H4 (cell line): ENCODE measurements around the gene ANO2. TPM values are rescaled to one million over a fixed set of nuclear protein-coding genes. Genes with fewer than 3 reads are reported as not detected.

Source experiments
- DNase-seq: peaks from one replicate; pipeline ENCODE4 v3.0.0-alpha.2; 2015; ENCODE audit warnings: low spot score
- total RNA-seq: library from RNA; depleted of rRNA; stranded (reverse); fragments of >200 nt; shearing (Covaris generic); gene quantifications from 2 replicates; pipeline ENCODE4 v1.2.3, GENCODE V29; 2014

The ANO2 gene
- total RNA-seq, 1 experiment from 2014 or later, result 0.89 TPM

DNA sequence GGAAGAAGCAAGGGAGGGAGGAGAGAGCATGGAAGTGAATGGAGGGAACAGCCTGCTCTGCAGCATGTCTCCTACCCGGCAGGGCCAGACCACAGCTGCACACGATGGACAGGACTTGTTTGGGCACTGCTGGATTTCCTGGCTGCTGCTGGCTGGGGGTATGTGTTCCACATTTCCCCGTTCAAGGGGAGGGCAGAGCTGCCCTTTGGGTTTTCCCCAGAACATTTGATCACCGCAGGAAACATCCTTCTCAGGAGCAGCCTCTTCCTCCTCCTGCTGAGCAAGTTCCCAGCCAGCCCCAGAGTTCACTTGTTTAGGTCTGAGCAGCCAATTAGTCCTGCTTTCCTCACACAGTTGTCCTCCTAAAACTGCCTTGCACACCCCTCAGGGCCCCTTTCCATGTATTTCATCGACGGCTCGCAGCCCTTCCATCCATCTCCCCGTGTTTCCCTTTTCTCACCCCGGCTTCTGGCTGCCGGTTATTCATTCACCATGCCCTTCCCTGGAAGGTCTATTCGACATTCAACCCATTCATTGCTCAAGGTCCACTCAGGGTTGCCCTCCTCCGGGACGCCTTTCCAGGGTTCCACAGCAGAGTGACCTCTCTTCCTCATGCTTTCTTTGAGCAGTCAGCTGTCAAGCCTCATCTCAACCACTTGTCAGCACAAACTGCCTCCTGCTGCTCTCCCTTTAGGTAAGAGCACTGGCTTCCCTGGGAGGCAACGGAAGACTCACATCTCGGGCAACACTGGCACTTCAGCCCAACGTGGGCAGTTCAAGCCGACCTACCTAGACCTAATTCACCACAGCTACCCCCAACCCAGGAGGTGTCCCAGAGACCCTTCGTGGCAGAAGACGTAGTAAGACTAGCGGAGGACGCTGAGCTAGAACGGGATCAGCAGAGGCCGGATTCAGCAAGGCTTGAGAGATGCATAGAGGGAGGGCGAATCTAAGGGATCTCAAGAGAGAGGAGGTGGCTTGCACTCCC, 20.1 kb upstream of the ANO2 start:
- DNase-seq, result no peak

DNA sequence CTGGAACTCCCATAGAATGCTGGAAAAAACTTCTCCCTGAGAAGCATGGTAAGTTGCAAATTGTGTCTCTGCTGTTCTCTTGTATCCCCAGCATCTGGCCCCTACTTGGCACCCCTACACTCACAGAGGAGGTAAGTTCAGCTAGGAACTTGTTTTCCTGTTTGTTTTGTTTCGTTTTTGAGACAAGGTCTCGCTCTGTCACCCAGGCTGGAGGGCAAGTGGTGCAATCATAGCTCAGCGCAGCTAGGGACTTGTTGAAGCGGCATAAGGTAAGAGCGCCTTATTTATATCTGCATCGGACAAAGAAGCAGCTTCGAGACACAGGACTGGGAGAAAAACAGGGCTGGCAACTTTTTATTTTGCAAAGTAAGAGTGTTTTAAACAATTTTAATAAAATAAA, 18.5 kb upstream of the ANO2 start:
- DNase-seq, result no peak

DNA sequence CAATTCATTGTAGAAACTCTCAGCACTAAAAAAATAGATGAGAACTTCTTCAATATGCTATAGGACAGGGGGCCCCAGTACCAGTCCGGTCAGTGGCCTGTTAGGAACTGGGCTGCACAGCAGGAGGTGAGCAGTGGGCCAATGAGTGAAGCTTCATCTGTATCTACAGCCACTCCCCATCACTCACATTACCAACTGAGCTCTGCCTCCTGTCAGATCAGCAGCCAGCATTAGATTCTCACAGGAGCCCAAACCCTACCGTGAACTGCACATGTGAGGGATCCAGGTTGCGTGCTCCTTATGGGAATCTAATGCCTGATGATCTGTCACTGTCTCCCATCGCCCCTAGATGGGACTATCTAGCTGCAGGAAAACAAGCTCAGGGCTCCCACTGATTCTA, 15.7 kb upstream of the ANO2 start:
- no peak for DNase-seq

DNA sequence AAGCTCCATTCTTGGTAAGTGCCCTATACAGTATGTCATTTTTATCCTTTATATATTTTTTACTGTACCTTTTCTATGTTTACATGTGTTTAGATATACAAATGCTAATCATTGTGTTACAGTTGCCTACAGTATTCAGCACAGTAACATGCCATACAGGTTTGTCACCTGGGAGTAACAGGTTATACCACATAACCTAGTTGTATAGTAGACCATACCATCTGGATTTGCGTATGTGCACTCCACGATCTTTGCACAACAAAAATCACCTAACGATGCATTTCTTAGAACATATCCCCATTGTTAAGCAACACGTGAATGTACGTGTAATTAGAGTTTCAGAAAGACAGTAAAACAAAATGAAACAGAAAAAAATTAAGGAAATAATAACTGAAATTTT, 11.9 kb upstream of the ANO2 start:
- no peak for DNase-seq

DNA sequence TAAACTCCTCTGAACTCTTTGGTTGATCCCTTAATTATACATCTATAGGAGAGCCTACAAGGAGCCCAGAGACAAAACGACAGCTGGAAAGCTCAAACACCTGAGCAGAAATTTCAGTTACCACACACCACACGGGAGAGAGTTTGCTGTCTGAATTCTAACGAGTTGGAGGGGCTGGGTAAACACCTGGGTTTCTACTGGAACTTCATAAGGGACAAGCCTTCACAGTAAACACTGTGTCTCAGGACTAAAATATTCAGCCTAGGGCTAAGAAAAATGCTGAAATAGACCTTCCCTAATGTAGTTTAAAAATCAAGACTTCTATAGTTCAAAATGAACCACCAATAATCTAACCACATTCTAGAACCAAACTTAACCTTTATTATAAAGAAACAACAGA, 9.6 kb upstream of the ANO2 start:
- no peak for DNase-seq

DNA sequence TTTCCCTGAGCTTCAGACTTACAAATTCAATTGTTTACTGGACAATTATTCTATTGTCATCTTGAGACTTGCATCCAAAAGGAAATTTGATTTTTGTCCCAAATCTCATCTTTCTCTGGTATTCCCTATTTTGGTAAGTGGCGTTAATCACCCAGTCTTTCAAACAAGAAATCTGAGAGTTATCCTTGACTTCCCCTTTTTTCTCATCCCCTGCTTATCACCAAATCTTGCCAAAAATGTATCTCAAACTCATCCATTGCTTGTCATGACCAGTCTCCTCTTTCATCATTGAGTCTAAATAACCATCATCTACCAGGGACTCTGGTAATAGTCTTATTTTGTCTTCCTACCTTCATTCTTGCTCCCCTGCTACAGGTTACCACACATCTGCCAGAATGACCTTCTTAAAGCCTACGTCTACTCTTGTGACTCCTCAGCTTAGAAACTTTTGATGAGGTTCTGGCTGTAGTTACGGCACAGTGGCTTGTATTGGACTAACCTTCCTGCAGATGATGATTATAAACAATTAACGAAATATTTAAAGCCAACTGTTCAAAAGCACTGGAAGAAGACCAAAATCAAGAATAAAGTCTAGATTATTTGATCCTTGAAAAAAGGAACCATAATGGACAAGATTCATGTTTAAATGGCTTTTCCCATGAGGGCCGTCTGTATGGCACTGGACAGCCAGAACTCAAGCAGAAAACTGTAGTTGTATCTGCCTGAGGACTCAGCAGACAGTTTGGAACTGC, 9.0 kb upstream of the ANO2 start:
- DNase-seq, result no peak

DNA sequence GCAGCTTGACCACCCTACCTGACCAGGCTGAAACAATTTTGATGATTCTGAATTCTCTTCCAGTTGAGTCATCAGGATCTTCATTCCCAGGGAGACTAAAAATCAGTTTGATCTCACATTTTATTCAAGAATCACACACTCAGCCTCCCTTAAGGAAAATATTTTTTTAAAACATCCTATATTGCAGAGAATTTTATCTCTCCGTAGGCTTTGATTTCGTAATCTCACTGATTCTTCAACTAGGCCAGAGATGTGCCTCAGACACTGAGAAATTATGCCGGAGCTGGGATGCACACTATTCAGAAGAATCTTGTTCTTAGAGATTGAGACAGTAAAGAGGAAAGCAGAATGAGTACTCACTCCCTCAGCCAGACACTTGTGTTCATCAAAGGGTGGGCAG, 7.0 kb upstream of the ANO2 start:
- DNase-seq, result no peak

DNA sequence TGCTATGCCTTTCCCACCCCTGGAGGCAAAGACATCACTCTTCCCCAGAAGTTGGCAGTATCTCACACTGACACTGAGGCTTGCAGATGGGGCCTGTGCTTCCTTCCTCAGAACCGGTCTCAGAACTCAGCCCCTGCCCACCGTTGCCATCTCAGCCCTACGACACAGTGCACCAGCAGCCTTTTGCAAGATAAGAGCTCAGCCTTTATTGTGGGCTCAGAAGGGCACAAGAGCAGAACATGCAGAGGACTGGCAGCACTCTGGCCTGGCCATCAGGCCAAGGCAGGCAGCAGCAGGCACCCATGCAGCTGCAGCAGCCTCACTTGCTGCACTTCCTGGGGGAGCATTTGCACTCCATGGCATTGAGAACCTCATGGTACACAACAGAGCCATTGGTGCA, 3.6 kb upstream of the ANO2 start:
- no peak for DNase-seq

DNA sequence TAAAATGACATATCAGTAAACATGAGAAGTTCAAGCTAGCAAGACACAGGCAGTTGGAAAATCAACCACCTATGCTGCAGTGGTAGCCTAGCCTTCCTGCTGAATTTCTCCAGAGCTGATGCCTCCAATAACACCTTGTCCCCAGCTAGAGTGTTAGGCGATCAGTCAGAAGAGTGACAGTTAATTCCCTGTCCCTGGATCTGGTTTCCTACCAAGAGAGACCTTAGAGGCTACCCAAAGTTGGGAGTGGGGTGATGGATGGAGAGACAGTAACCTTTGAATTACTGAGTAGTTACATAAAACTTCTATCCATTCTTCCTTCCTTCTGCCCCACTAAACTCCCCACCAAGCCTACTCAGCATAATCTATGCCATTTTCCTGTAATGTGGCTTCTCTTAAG, 1.9 kb upstream of the ANO2 start:
- no peak for DNase-seq

DNA sequence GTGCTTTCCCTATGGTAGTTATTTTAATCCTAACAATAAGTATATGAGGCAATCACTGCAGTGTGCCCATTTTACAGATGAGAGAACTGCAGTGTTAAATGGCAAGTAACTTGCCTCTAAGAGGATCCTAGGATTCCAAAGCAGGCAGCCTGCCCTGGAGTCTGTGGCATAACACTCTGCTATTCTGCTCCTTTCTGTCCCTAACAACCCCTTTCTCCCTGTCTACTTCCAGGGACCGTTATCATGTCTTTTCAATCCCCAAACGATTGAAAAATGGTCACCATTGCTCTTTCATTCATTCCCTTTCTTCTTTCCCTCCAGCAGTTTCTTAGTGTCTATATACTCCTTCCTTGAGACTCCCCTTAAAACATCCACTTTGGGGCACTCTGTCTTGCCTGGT, 1.3 kb upstream of the ANO2 start:
- DNase-seq, result no peak

DNA sequence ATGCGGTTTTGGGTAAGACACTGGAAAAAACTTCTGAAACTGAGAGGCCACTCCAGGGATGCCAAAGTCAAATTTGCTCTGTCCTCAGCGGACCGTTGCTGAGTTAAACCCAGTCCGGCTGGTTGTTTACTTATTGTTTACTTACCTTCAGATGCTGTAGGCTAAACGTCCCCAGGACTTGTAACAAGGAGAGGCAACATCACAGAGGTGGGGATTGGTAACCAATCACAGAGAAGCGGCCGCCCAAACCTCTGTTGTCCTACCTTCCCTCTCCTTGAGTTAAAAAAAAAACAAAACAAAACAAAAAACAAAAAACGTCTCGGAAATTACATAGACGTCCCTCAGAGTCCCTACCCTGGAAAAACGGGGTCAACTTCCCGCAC, 380 bp downstream of the ANO2 start:
- no peak for DNase-seq

DNA sequence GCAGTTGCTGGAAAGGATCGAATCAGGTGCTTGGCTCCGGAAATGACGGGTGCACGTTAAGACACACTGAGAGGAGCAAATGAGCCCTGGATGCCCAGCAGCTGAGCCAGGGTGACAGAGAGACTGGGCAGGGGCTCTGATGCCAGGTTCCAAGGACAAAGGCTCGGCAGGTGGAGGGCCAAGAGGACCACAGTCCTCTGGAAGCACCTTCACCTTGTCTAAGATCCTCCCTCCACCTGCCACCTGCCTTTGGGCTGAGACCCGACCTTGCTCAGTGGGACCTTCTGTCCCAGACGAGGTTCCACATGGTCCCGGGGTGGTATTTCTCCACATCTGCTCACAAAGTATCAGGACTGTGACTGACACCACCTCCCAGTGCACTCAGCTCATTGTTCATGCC, 1.0 kb downstream of the ANO2 start:
- no peak for DNase-seq

DNA sequence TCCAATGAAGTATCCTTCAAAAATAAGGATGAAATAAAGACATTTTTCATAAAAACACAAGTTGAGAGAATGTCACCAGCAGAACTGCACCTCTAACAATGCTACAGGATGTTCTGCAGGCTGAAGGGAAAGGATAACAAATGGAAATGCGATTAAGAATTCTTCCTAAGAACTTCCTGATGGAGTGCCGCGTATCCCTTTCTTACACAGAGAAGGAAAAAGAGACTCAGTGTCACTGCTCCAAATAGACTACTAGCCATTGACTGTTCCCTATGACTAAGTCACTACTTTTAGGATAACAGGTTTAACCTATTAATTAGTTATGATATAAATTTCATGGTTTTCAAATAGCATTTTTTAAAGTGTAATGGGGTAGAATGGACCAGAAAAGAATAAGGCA, 3.2 kb downstream of the ANO2 start:
- no peak for DNase-seq

DNA sequence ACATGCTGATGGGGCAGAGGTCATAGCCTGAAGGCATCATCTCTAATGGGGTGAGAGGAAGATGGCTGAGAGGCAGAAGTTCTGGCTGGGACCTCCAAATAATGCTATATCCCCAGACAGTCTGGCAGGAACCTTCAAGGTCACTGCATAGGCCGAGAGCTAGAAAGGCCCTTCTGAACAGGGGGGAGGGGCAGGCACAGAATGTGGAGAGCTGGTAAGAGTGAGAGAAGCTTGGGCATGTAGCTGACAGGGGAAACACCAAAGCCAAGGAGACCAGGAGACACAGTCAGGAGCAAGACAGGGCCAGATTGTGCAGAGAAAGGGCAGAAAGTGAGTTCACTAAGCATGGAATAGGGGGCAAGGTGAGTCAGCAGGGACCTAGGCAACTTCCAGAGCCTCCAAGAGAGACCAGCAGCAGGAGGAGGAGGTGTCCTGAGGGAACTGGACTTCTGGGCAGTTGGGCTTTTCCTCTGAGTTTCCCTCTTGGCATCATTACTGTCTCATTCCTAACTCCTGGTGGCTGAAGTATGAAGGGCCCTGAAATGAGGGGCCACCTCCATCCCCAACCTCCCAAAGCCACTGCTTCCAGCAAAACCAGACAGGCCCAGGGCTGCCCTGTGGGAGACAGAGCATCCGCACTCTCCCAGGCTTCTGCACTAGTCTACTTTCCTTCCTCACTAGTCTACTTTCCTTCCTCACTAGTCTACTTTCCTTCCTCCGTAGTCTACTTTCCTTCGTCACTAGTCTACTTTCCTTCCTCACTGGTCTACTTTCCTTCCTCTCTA, 17.1 kb downstream of the ANO2 start:
- DNase-seq, result no peak

DNA sequence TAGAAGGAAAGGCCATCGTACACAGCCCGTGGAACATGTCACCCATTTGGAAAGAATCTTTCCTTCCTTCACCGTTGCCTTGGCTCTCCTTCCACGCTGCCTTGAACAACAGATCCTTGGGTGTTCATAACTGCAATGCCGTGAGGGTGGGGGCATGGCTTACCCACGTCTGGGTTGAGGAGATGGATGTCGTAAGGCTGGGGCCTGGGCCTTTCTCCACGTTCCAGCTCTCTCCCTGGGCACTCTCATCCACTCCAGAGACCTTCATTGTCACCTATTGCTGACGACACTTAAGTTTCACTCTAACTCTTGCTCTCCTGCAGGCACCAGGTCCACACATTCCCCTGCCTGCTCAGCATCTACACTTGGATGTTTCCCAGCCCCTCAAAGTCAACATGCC, 19.4 kb downstream of the ANO2 start:
- DNase-seq, result no peak

DNA sequence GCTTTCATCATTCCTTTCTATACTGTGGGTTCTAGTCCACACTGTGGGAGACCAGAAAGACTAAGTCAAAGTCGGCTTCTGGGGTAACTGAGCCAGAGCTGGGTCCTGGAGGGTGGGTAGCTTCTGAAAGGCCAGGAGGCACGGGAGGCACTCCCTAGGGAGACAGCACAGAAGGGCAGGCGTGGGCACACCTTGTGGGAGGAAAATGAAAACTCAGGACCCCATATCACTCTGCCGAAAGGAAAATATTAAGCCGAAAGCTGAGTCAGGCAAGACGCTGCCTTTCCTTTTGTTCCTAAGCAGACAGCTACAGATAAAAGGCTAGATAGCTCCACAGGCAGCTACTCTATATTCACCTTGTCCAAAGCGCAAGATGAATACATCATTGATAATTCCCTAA, 20.7 kb downstream of the ANO2 start:
- DNase-seq, result no peak

DNA sequence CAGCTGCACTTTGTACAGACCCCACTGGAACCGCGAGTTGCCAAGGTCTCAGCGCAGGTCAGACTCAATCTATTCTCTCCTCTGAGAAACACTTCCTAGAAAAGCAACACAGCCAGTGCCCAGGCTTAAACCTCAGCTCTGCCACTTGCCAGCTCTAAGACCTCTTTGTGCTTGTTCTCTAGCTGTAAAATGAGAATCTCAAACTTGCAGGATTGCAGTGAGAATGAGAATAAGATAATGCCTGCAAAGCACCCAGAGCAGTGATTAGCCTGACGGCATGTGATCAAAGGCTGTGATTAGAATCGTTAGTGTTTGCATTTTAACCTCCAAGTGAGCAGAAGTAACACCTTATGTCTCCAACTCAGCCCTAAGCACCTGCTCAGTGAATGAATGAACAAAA, 21.3 kb downstream of the ANO2 start:
- DNase-seq, result no peak

DNA sequence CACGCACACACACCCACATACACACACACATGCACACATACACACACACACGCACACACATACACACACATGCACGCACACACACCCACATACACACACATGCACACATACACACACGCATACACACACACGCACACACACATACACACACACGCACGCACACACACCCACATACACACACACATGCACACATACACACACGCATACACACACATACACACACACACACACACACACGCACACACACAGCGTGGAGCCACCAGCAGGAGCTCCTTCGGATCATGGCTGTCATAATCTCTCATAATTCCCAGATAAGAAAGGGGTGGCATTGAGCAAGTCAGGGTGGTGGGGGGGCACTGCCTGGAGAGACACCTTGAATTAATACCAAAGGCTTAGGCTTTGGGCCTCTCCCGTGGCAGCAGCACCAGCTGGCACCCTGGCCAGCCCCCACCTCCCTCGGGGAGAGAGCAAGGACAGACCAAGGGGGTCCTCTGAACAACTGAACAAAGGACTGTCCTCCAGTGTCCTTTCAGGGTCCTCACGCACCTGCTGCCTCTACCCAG, 21.9 kb downstream of the ANO2 start:
- no peak for DNase-seq

DNA sequence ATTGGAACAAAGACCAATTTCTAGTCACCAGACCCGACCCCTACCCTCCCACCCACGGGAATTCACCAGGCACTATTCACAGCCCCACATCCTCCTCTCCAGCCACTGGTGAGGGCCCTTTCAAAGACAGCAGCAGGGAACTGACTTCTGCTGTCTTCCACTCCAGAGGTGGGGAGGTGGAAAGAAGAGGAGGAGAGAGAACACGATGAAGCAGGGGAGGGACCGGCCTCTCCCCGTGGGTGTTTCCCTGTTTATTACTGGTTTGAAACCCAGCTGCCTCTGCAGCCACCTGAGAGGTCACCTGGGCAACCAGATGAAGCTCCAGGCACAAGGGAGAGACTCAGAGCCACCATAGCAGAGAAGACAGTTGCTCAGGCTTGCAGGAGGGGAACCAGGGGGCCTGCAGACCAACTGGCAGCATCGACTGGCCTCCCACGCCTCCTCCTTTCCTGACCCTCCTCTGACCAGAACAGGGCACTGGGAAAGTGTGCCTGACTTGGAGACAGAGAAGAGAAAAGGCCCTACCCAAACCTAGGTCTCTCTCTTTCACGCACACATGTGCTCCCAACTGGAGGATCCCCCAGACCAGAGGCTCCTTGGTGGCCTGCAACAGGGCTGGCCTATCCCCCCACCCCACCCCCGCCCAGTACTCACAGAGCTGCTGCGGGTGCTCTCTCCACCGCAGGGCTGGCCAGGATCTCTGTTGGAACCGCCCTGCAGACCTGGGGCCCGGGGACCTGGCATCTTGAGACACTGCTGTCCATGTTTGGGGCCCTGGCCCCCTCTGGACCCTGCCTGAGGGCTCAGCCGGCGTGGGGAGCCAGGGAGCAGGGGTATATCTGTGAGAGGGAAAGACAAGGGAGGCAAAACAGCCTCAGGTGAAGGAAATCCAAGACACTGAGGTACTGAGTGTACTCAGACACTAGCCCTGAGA, 22.8 kb downstream of the ANO2 start:
- no peak for DNase-seq

DNA sequence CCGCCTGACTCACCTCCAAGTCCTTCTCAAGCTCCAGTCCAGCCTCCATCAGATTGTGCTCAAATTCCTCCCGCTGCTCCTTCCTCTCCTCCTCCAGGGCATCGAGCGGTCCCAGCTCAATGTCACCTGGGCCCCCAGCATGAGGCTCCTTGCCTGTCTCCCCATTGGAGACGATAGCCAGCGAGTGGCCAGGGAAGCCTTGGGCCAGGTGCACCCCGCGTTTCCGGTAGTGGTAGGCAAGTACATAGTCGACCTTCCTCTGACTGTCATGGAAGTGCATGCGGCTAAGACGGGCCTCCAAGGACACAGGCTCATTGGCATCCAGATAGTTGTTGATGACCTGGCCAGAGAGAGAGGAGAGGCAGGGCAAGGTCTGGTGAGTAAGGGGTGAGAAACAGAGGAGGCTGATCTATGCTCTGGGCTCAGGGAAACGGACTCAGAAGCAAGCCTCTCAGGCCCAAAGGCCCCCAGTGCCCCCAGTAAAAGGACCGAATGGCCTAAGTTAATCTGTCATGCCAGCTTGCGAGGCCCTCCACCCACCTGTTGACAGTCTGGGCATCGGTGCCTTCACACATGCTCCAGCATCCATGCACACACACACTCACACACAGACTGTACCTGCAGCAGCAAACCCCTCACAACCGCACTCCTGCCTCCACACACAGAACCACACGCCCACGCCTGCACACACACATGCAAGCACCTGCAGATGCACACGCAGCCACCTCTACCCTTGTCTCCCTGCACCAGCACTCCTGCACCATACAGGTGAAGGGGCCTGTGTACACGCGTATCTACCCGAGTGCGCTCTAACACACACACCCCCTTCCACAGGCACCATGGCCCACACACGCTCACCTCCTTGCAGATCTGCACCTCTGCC, 23.8 kb downstream of the ANO2 start:
- no peak for DNase-seq
